SK-N-SH (cell line): Measurements from ENCODE around the gene ALAS2. TPM values are rescaled to one million over a fixed set of nuclear protein-coding genes. Genes with fewer than 3 reads are reported as not detected.
A peak's percentile ranks its signal among the peaks of the same experiment; 100 is the strongest.
"Not testable (repeated sequence)": the region's sequence is repeated elsewhere in the genome, so short reads cannot be mapped to it uniquely, and the experiment has no call there.

Experiments
- CTCF ChIA-PET: fragments of 300-600, 350-600 bp; formaldehyde crosslinking; extraction: SDS; loops from one replicate; lab custom pipeline; 2021; lab: Yijun Ruan, JAX
- POLR2A ChIA-PET: fragments of 350-600 bp; sonication (Branson Sonifier 250); formaldehyde crosslinking; extraction: SDS; loops from one replicate; lab custom pipeline; 2020; ENCODE audit warnings: antibody characterized with exemption, inconsistent platforms; lab: Yijun Ruan, JAX
- DNase-seq: peaks from one replicate; pipeline ENCODE4 v3.0.0; 2012
- H2AFZ ChIP-seq: fragments of 200-600 bp; sonication (generic); 2 replicates; pipeline ENCODE4 v1.8.1; 2016; ENCODE audit warnings: antibody characterized with exemption, mild to moderate bottlenecking, low read depth
- H3F3A ChIP-seq: fragments of 200-600 bp; sonication (generic); replicated peaks from 2 replicates; pipeline ENCODE3; 2016; ENCODE audit warnings: antibody characterized with exemption, mild to moderate bottlenecking; ENCODE audit not compliant: insufficient read depth
- H3K27ac ChIP-seq, 2 experiments: fragments of 200-500 bp in 1 of 2; fragments of 200-600 bp in 1 of 2; sonication (Bioruptor generic) in 1 of 2; sonication (generic), shearing (Covaris generic) in 1 of 2; 2 replicates each; pipeline versions ENCODE4 v1.5.1 to v1.6.1; 2014 to 2016; ENCODE audit warnings: low read depth in 2 of 2, inconsistent platforms in 1 of 2, low read length in 1 of 2, mild to moderate bottlenecking in 1 of 2, mixed read lengths in 1 of 2
- H3K27me3 ChIP-seq: fragments of 200-600 bp; sonication (generic), shearing (Covaris generic); 2 replicates; pipeline ENCODE4 v1.6.1; 2016; ENCODE audit warnings: mixed run types; ENCODE audit not compliant: insufficient read depth
- H3K36me3 ChIP-seq, 2 experiments: fragments of 200-500 bp in 1 of 2; fragments of 200-600 bp in 1 of 2; sonication (Bioruptor generic) in 1 of 2; sonication (generic) in 1 of 2; replicated peaks in 1 of 2; 2 replicates each; pipeline versions ENCODE3 to v1.5.1; 2014 to 2016; ENCODE audit warnings: low read length in 1 of 2, mild to moderate bottlenecking in 1 of 2; ENCODE audit not compliant: insufficient read depth in 2 of 2, control insufficient read depth in 1 of 2
- H3K4me1 ChIP-seq, 2 experiments: fragments of 200-500 bp in 1 of 2; fragments of 200-600 bp in 1 of 2; sonication (Bioruptor generic) in 1 of 2; sonication (generic), shearing (Covaris generic) in 1 of 2; 2 replicates each; pipeline versions ENCODE4 v1.5.1 to v1.6.1; 2014 to 2016; ENCODE audit warnings: low read depth in 1 of 2, low read length in 1 of 2, mixed run types in 1 of 2; ENCODE audit not compliant: insufficient read depth in 2 of 2, control insufficient read depth in 1 of 2
- H3K4me2 ChIP-seq: fragments of 200-600 bp; sonication (generic), shearing (Covaris generic); 2 replicates; pipeline ENCODE4 v1.6.1; 2017; ENCODE audit warnings: mixed run types
- H3K4me3 ChIP-seq, 2 experiments: fragments of 200-500 bp in 1 of 2; fragments of 200-600 bp in 1 of 2; sonication (Bioruptor generic) in 1 of 2; sonication (generic), shearing (Covaris generic) in 1 of 2; 2 replicates each; pipeline versions ENCODE4 v1.5.1 to v1.8.1; 2014 to 2016; ENCODE audit warnings: low read depth in 2 of 2, inconsistent platforms in 1 of 2, low read length in 1 of 2, mild to moderate bottlenecking in 1 of 2, mixed read lengths in 1 of 2, moderate library complexity in 1 of 2
- H3K79me2 ChIP-seq: fragments of 200-600 bp; sonication (generic); 2 replicates; pipeline ENCODE4 v1.8.1; 2017; ENCODE audit warnings: mild to moderate bottlenecking; ENCODE audit not compliant: insufficient read depth
- H3K9ac ChIP-seq: fragments of 200-600 bp; sonication (generic); 2 replicates; pipeline ENCODE4 v1.6.1; 2017; ENCODE audit warnings: mixed run types
- H3K9me2 ChIP-seq: fragments of 200-600 bp; sonication (generic); 2 replicates; pipeline ENCODE4 v1.6.1; 2017; ENCODE audit warnings: mixed run types
- H3K9me3 ChIP-seq: fragments of 200-600 bp; sonication (generic); 2 replicates; pipeline ENCODE4 v1.6.1; 2017; ENCODE audit warnings: mixed run types, mild to moderate bottlenecking, moderate library complexity
- H4K20me1 ChIP-seq: fragments of 200-600 bp; sonication (generic); 2 replicates; pipeline ENCODE4 v1.6.1; 2017; ENCODE audit warnings: mild to moderate bottlenecking, mixed run types; ENCODE audit not compliant: insufficient read depth
- FOSL2 ChIP-seq: IDR thresholded peaks from 2 replicates; pipeline ENCODE4 v1.4.0; 2012; ENCODE audit warnings: low read depth, mild to moderate bottlenecking, moderate library complexity, borderline replicate concordance
- FOXJ3 ChIP-seq: sonication (generic); formaldehyde crosslinking; IDR thresholded peaks from 2 replicates; pipeline ENCODE4 v1.5.1; 2020; ENCODE audit warnings: mild to moderate bottlenecking, missing genetic modification reagents
- FOXM1 ChIP-seq: IDR thresholded peaks from 2 replicates; pipeline ENCODE4 v1.4.0; 2012; ENCODE audit warnings: low read depth, mild to moderate bottlenecking
- GABPA ChIP-seq: IDR thresholded peaks from 2 replicates; pipeline ENCODE4 v1.4.0; 2012; ENCODE audit warnings: low read depth, mild to moderate bottlenecking
- MXI1 ChIP-seq: IDR thresholded peaks from 2 replicates; pipeline ENCODE4 v1.6.1; 2012; ENCODE audit warnings: mild to moderate bottlenecking, low read depth, low read length, improper control_type of control experiment
- NFIC ChIP-seq: IDR thresholded peaks from 2 replicates; pipeline ENCODE4 v1.4.0; 2012; ENCODE audit warnings: borderline replicate concordance
- NRF1 ChIP-seq: IDR thresholded peaks from 2 replicates; pipeline ENCODE4 v1.6.1; 2012; ENCODE audit warnings: low read depth, mild to moderate bottlenecking, low read length
- RAD21 ChIP-seq: IDR thresholded peaks from 2 replicates; pipeline ENCODE4 v1.6.1; 2012; ENCODE audit warnings: mild to moderate bottlenecking, low read length
- RXRA ChIP-seq: IDR thresholded peaks from 2 replicates; pipeline ENCODE4 v1.4.0; 2012; ENCODE audit warnings: low read depth, mild to moderate bottlenecking, borderline replicate concordance
- SMC3 ChIP-seq: IDR thresholded peaks from 2 replicates; pipeline ENCODE4 v1.6.1; 2012; ENCODE audit warnings: low read depth, low read length, improper control_type of control experiment
- TCF12 ChIP-seq: IDR thresholded peaks from 2 replicates; pipeline ENCODE4 v1.4.0; 2012
- TEAD4 ChIP-seq: IDR thresholded peaks from 2 replicates; pipeline ENCODE4 v1.4.0; 2012; ENCODE audit warnings: mild to moderate bottlenecking, borderline replicate concordance; ENCODE audit not compliant: insufficient read depth
- WGBS: methylation state at CpG from one replicate; pipeline ENCODE4 v1.1.6; 2017; ENCODE audit warnings: low lambda C conversion rate; 5-methylcytosine and 5-hydroxymethylcytosine counted together
- polyA plus RNA-seq, 3 experiments: library from polyadenylated mRNA; depleted of rRNA; stranded (reverse); fragments of >200 nt; gene quantifications; 2 replicates each; pipeline ENCODE4 v1.2.3, GENCODE V29; 2012
- TF ChIP-seq, protein P1 (sequence below): IDR thresholded peaks from 2 replicates; pipeline ENCODE4 v1.4.0; 2012; ENCODE audit warnings: low read depth
- TF ChIP-seq, protein P2 (sequence below): fragments of 150-350 bp; IDR thresholded peaks from 2 replicates; pipeline ENCODE4 v1.6.1; 2017; ENCODE audit warnings: antibody characterized with exemption, low read length, low read depth, borderline replicate concordance
- TF ChIP-seq, protein P3 (sequence below): fragments of 200-600 bp; sonication (generic); IDR thresholded peaks from 2 replicates; pipeline ENCODE4 v1.6.1; 2017; ENCODE audit warnings: antibody characterized with exemption, mild to moderate bottlenecking, moderate library complexity

Gene ALAS2
- polyA plus RNA-seq, 1 of the 3 experiments (the other 2 are of a cell fraction): not detected

DNA sequence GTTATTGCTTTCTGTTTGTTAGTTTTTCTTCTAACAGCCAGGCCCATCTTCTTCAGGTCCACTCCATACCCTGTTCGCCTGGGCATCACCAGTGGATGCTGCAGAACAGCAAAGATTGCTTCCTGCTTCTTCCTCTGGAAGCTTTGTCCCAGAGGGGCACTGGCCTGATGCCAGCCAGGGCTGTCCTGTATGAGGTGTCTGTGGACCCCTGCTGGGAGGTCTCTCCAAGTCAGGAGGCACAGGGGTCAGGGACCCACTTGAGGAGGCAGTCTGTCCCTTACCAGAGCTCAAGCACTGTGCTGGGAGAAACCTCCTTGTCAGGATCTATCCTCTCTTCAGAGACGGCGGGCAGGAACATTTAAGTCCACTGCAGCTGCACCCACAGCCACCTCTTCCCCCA, 41.5 kb upstream of the ALAS2 start:
- Histone ChIP-seq H3K9ac (no peak overlapping the region), H3K4me3 (no peak overlapping the region), H3K36me3 (no peaks in the 10 kb centered on the region), H3K27ac (no peak overlapping the region), H3K9me3 (no peaks in the 10 kb centered on the region), H3K27me3 (no peaks in the 10 kb centered on the region), H3K4me1 (no peaks in the 10 kb centered on the region), H3K4me2 (no peak overlapping the region), H3K9me2 (no peaks in the 10 kb centered on the region), H3F3A (no peaks in the 10 kb centered on the region), H3K79me2 (no peaks in the 10 kb centered on the region), H4K20me1 (no peaks in the 10 kb centered on the region), H2AFZ (no peak overlapping the region)
- DNase-seq: no peak
- 37% methylated on average over 3 of the region's 3 CpGs for WGBS
- TF ChIP-seq TCF12 (no peak), FOXM1 (no peak), FOXJ3 (no peak), NFIC (no peak), NRF1 (no peak), RAD21 (no peak), RXRA (no peak), GABPA (no peak), FOSL2 (no peak), TEAD4 (no peak)
- TF ChIP-seq, protein P1, sequence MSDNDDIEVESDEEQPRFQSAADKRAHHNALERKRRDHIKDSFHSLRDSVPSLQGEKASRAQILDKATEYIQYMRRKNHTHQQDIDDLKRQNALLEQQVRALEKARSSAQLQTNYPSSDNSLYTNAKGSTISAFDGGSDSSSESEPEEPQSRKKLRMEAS: no peak
- TF ChIP-seq, protein P2, sequence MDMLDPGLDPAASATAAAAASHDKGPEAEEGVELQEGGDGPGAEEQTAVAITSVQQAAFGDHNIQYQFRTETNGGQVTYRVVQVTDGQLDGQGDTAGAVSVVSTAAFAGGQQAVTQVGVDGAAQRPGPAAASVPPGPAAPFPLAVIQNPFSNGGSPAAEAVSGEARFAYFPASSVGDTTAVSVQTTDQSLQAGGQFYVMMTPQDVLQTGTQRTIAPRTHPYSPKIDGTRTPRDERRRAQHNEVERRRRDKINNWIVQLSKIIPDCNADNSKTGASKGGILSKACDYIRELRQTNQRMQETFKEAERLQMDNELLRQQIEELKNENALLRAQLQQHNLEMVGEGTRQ: no peak
- POLR2A ChIA-PET: no interaction called here
- CTCF ChIA-PET: no interaction called here

DNA sequence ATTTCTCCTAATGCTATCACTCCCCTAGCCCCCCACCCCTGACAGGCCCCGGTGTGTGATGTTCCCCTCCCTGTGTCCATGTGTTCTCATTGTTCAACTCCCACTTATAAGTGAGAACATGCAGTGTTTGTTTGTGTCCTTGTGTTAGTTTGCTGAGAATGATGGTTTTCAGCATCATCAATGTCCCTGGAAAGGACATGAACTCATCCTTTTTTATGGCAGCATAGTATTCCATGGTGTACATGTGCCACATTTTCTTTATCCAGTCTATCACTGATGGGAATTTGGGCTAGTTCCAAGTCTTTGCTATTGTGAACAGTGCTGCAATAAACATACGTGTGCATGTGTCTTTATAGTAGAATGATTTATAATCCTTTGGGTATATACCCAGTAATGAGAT, 36.4 kb upstream of the ALAS2 start:
- H3K79me2 ChIP-seq, H3K4me1 ChIP-seq, H3K27me3 ChIP-seq, H3K27ac ChIP-seq, H3K4me2 ChIP-seq, H3K36me3 ChIP-seq, H3K9ac ChIP-seq, POLR2A ChIA-PET, DNase-seq, H3K9me2 ChIP-seq, H2AFZ ChIP-seq, H3F3A ChIP-seq, H3K4me3 ChIP-seq, H3K9me3 ChIP-seq, CTCF ChIA-PET, H4K20me1 ChIP-seq: not testable (repeated sequence)
- 18% methylated on average over 2 of the region's 2 CpGs for whole genome bisulfite sequencing

DNA sequence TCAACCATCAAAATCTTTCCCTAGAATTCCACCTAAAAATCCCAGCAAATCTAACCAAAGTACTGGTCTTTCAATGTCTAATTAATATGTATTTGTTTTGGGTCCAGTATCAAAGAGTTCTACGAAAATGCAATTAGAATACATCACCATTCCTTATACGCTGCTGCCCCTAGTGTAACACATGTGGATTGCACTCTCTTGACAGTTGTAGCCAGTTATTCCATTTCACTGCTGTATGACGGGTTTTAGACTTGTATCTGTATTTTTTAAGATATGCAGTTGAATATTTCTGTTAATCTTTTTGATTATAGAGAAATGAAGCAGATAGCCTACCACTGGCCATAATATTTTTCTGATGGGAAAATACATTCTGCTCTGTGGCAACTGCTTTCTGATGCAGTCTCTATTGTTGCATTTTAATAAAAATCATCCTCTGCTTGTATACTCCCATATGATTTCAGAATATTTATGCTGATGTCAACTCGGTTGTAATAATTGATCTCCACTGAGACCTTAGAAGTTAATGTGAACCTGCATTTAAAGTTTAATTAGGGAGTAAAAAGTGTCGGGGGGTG, 27.0 kb upstream of the ALAS2 start:
- TF ChIP-seq RAD21 (peak; percentile 91), NFIC (no peak), SMC3 (peak; percentile 58), NRF1 (no peak), FOSL2 (no peak), MXI1 (peak; percentile 20; the same call in 1 of the 2 replicates)
- TF ChIP-seq, protein P3, sequence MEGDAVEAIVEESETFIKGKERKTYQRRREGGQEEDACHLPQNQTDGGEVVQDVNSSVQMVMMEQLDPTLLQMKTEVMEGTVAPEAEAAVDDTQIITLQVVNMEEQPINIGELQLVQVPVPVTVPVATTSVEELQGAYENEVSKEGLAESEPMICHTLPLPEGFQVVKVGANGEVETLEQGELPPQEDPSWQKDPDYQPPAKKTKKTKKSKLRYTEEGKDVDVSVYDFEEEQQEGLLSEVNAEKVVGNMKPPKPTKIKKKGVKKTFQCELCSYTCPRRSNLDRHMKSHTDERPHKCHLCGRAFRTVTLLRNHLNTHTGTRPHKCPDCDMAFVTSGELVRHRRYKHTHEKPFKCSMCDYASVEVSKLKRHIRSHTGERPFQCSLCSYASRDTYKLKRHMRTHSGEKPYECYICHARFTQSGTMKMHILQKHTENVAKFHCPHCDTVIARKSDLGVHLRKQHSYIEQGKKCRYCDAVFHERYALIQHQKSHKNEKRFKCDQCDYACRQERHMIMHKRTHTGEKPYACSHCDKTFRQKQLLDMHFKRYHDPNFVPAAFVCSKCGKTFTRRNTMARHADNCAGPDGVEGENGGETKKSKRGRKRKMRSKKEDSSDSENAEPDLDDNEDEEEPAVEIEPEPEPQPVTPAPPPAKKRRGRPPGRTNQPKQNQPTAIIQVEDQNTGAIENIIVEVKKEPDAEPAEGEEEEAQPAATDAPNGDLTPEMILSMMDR: peak; percentile 93
- TF ChIP-seq, protein P1: peak; percentile 38; the same call in 1 of the 2 replicates
- peak overlapping the region; percentile 50; the same call in 1 of the 2 replicates for H3K4me2 ChIP-seq
- H3K79me2 ChIP-seq: no peaks in the 10 kb centered on the region
- no peak overlapping the region for H3K9ac ChIP-seq
- CTCF ChIA-PET: interaction anchor here (0.8 to 1.5 kb wide), 14 partner anchors 12 to 605 kb away, joined by 3 to 7 read pairs (median 3); partner anchors contain the start of gene ITIH6
- no peaks in the 10 kb centered on the region for H3K27me3 ChIP-seq
- no peaks in the 10 kb centered on the region for H3K9me2 ChIP-seq
- H3F3A ChIP-seq: no peaks in the 10 kb centered on the region
- H3K9me3 ChIP-seq: no peaks in the 10 kb centered on the region
- DNase-seq: peak; percentile 40
- WGBS: 13% methylated on average over 5 of the region's 5 CpGs
- H3K27ac ChIP-seq: peak overlapping the region in 1 of 2 experiments; percentile 44; a peak in 2 of 4 replicates
- POLR2A ChIA-PET: interaction anchor here (1.2 kb wide), 1 partner anchor 418 kb away, joined by 4 read pairs; no protein-coding TSS in a partner anchor
- no peaks in the 10 kb centered on the region for H3K4me1 ChIP-seq
- peaks cover 0 to 4% of the 10 kb centered on the region in 2 experiments for H3K36me3 ChIP-seq
- H2AFZ ChIP-seq: peak overlapping the region; percentile 49; the same call in 1 of the 2 replicates
- H4K20me1 ChIP-seq: no peaks in the 10 kb centered on the region
- peak overlapping the region; percentile 2 to 7; a peak in 1 of 4 replicates for H3K4me3 ChIP-seq
